GM19099 (cell line): Measurements from ENCODE around the gene LRRC1.

ENCODE experiments used
- POLR2A ChIP-seq: IDR thresholded peaks from 3 replicates; pipeline ENCODE4 v1.6.1; 2011; ENCODE audit warnings: low read depth; ENCODE audit not compliant: insufficient read length; ENCODE audit errors: extremely low read depth

The LRRC1 gene

DNA sequence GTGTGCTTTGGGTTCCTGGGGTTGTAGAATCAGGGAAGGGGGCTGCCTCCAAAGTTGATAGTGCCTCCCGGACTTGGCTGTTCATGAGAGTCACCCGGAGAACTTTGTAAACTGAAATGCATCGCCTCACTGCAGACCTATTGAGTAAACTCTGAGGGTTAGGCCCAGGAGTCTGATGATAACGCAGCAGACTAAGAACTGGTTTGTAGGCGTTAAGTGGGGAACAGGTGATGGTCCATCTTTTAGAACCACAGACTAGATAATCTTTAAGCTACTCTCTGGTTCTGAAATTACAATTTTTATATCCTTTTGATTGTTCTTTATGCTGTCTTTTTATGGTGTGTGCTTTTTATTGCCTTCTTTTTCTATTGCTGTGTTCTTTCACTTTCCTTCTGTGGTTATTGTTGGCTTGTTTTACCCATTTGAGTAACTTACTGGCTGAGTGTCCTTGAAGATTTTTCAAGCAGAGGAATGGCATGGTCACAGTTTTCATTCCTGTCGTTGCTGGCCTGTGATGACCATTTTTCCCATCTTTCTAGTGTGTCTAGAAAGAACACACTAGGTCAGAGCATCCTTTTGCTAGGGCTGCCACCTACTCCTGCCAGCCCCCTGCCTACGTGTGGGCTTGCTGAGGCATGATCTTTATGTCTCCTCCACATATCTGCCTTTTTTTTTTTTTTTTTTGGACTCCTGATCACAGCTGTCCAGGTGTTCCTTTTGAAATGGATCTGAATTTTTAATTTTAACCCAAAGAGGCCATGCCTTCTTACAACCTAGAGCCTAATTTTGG, 30.9 kb downstream of the LRRC1 start:
- TF ChIP-seq POLR2A = no peak

GRCh38 chr6:53827531-53827930, 32.7 kb downstream of the LRRC1 start:
- TF ChIP-seq POLR2A = no peak

DNA sequence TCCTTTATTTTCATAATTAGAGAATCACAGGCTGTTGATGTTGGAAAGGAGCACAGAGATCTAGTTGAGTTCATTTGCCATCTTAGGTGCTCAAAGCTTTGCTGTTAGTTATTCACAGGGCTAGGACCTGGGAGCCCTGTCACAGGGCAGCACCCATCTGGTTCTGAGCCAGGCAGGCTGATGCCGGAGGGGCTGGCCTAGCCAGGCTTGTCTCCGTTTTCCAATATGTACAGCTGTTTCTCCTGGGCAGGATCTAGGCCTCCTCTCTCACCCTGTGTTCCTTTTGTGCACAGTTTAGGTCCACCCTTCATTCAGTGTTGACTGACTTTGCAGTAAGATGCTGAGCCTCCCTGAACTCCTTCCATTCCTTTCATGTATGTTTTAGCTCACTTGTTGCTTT, 33.4 kb downstream of the LRRC1 start:
- no peak for TF ChIP-seq POLR2A

- no peak for TF ChIP-seq POLR2A
These were observed 34.3 kb downstream of the LRRC1 start for GRCh38 chr6:53828966-53829697.

- TF ChIP-seq POLR2A = no peak
These were observed 35.0 kb downstream of the LRRC1 start for GRCh38 chr6:53829698-53830221.

GRCh38 chr6:53830366-53830765, 35.6 kb downstream of the LRRC1 start:
- TF ChIP-seq POLR2A = no peak

- no peak for TF ChIP-seq POLR2A
These were observed 36.5 kb downstream of the LRRC1 start for GRCh38 chr6:53831081-53831869.

DNA sequence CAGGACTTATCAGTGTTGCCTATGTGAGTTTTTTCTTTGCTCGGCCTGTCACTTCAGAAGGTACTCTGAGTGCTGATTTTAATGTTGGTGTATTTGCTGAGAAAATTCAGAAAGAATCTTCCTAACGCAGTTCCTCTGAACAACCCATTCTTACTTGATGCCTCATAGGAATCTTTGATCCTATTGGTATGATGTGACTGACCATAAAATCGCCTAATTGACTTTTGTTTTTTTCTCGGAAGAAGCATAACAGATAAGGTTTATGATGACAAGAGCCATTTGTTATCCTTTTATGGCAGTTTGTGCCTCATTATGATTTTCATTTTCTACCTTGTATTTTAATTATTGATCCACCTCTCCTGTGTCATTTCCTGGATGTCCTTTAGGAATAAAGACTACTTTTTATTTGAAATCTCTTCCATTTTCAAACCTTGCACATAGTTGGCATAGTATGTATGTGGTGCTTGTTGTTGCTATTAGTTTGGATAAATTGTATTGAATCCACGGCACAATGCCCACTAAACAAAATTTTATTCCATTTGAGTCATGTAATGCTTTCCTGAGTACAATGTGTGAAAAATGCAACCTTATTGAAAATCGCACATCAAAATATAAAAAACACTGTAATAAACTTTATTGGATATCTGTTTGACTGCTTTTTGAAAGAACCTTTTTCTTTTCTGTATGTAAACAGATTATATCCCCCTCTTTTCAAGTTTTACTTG, 37.3 kb downstream of the LRRC1 start:
- TF ChIP-seq POLR2A = no peak

DNA sequence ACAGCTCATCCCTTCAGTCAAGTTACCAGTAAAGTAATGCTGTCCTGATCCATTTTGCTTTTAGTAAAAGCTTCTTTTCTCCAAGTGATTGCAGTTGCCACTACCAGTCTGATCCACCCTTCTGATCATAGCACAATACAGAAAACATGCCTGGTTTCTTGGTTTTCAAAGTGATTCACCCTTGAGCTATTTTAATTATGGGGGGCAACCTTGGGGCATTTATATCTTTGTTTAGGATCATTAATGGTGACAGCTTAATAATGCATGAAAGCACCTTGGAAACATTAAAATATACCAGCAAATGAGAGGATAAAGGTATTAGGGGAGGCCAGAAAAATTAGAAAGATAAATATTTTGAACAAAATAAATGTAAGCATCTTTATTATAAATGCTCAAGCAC, 38.4 kb downstream of the LRRC1 start:
- no peak for TF ChIP-seq POLR2A

DNA sequence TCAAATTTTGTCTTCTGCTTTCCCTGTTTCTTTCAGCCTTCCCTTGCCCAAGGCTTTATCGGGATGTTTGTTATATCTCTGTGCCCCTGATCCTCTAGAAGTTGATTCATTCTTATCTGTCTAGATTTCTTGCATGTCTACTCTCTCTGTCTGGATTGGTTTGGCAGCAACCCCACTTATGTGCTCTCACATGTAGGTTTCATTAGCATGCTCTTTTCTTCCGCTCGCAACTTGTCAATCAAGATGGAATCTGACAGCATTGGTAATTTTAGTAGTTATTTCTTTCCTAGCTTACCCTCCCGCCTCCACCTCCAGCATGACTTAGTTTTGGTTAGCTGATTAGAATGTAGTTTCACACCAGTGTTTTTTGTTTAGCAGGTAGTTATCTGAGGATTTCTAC, 39.3 kb downstream of the LRRC1 start:
- TF ChIP-seq POLR2A = no peak

- no peak for TF ChIP-seq POLR2A
These were observed 43.3 kb downstream of the LRRC1 start for GRCh38 chr6:53837865-53838769.

DNA sequence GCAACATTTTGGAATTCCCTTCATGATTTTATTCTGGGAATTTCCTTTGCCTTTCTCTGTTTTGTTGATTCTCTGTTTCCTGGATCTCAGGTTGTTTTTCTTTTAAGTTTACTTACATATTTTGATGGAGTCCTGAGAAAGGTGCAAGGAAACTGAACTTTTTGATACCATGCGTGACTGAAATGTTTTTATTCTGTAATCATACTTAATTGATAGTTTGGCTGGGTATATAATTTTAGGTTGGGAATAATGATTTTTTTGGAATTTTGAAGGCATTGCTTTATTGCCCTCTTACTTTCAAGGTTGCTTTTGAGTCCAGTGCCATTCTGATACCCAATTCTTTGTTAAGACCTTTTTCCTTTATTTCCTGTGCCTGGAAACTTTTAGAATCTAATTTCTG, 45.2 kb downstream of the LRRC1 start:
- TF ChIP-seq POLR2A = no peak

- TF ChIP-seq POLR2A = no peak
These were observed 50.7 kb downstream of the LRRC1 start for GRCh38 chr6:53845280-53846195.
